Measurements from ENCODE around the gene EPS15.
"Not testable (repeated sequence)": the region's sequence is repeated elsewhere in the genome, so short reads cannot be mapped to it uniquely, and the experiment has no call there.

The EPS15 gene

DNA sequence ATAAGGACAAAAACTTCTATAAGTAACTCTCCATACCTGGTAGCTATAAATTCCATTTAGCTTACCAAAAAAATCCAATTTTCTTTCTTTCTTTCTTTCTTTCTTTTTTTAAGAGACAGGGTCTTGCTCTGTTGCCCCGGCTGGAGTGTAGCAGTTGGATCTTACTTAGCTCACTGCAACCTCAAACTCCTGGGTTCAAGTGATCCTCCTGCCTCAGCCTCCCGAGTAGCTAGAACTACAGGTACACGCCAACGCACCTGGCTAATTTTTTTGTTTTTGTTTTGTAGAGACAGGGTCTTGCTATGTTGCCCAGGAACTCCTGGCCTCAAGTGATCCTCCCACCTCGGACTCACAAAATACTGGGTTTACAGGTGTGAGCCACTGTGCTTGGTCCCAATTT, 75.5 kb downstream of the EPS15 start:
- Histone ChIP-seq H3K27me3 (ENCODE audit: insufficient read depth, low read length) (no peaks in the 10 kb centered on the region), H2AFZ (ENCODE audit: low read length, unreplicated experiment) (no peak overlapping the region), H3K4me1 (ENCODE audit: control insufficient read depth, insufficient read depth, low read length, unreplicated experiment) (peaks cover 3% of the 10 kb centered on the region), H3K4me3 (ENCODE audit: low read depth, low read length) (no peak overlapping the region), H3K79me2 (ENCODE audit: control insufficient read depth, insufficient read depth, low read length, unreplicated experiment) (no peaks in the 10 kb centered on the region), H3K27ac (ENCODE audit: low read depth, low read length) (no peak overlapping the region), H3K36me3 (ENCODE audit: insufficient read depth, low read length) (peaks cover 23% of the 10 kb centered on the region)

DNA sequence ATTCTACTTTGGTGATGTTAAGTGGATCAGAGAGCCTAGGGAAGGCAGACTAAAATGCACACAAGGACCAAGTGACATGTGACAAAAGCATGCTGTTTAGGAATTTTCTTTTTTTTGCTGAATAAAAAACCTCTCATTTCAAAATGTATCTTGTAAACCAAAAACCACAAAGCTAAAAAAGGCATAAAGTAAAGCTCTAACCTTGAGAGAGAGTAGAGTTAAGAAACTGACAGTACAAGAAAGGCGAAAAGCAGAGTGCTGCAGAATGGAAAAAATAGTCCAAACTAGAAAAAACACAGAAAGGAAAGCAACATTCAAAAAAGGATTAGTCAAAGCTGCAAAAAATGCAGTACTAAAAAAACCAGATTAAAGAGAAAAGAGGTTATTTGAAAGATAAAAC, 76.5 kb downstream of the EPS15 start:
- no peaks in the 10 kb centered on the region for H3K27me3 ChIP-seq (ENCODE audit: insufficient read depth, low read length)
- no peak overlapping the region for H3K27ac ChIP-seq (ENCODE audit: low read depth, low read length)
- H2AFZ ChIP-seq (ENCODE audit: low read length, unreplicated experiment): no peak overlapping the region
- peaks cover 19% of the 10 kb centered on the region for H3K36me3 ChIP-seq (ENCODE audit: insufficient read depth, low read length)
- no peaks in the 10 kb centered on the region for H3K79me2 ChIP-seq (ENCODE audit: control insufficient read depth, insufficient read depth, low read length, unreplicated experiment)
- no peak overlapping the region for H3K4me3 ChIP-seq (ENCODE audit: low read depth, low read length)
- H3K4me1 ChIP-seq (ENCODE audit: control insufficient read depth, insufficient read depth, low read length, unreplicated experiment): peaks cover 3% of the 10 kb centered on the region

DNA sequence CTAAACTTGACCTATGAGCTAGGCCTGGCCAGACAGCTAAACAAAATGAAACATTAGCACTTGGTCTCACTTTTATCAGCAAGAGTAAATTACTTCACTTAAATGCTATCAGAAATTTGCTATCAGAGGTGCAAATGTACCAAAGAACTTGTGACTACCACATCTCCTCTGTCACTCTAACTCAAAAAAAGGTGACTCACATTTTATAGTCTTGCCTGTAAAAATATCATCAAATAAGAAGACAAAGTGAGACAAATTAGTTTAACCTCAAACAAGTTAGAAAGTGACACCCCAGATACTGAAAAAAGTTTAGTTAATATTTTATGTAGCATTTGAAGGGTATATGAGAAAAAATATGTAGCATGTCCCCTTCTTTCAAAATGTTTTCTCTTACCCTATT, 76.9 kb downstream of the EPS15 start:
- Histone ChIP-seq H3K27ac (ENCODE audit: low read depth, low read length) (no peak overlapping the region), H3K4me1 (ENCODE audit: control insufficient read depth, insufficient read depth, low read length, unreplicated experiment) (peaks cover 3% of the 10 kb centered on the region)

DNA sequence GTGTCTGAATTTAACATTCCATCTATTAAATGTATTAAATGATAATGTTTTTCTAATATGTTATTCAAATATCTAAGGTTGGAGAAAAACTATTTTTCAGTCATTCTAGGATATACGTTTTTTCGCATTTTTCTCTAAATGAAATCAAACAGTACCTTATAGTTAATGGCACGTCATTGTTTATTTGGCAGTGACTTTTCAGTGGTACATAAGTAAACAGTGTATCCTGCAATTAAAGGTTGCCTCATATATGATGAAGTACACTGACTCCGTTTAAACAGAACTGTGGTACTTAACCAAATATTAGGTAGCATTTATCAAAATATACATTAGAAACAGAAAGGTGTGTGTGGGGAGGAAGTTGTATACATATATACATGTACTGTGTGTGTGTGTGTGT, 79.2 kb downstream of the EPS15 start:
- no peak overlapping the region for H3K27ac ChIP-seq (ENCODE audit: low read depth, low read length)
- H3K27me3 ChIP-seq (ENCODE audit: insufficient read depth, low read length): no peaks in the 10 kb centered on the region
- H3K36me3 ChIP-seq (ENCODE audit: insufficient read depth, low read length): peaks cover 11% of the 10 kb centered on the region; the same call in 1 of the 2 replicates
- H2AFZ ChIP-seq (ENCODE audit: low read length, unreplicated experiment): no peak overlapping the region
- H3K79me2 ChIP-seq (ENCODE audit: control insufficient read depth, insufficient read depth, low read length, unreplicated experiment): no peaks in the 10 kb centered on the region
- peaks cover 3% of the 10 kb centered on the region for H3K4me1 ChIP-seq (ENCODE audit: control insufficient read depth, insufficient read depth, low read length, unreplicated experiment)
- H3K4me3 ChIP-seq (ENCODE audit: low read depth, low read length): no peak overlapping the region

More for the DNA sequence above, 76.9 kb downstream of the EPS15 start:
- Histone ChIP-seq H3K79me2 (ENCODE audit: control insufficient read depth, insufficient read depth, low read length, unreplicated experiment) (no peaks in the 10 kb centered on the region), H2AFZ (ENCODE audit: low read length, unreplicated experiment) (no peak overlapping the region), H3K36me3 (ENCODE audit: insufficient read depth, low read length) (peaks cover 17% of the 10 kb centered on the region), H3K27me3 (ENCODE audit: insufficient read depth, low read length) (no peaks in the 10 kb centered on the region), H3K4me3 (ENCODE audit: low read depth, low read length) (no peak overlapping the region)

DNA sequence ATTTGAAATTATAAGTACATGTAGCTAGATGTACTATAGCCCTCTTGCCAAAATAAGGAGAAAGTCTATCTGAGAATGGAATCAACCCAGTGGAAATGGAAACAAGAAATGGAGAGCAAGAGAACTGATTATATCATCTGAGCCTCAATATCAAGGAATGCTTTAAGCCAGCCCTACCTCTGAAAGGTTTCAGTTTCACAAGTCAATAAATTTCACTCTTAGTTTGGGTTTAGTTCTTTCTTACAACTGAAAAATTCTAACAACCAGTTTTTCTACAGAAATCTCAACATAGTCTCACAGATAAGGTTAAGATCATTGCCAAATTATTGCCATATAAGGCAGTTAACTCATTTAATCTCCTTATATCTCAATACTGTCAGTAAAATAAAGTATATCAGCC, 80.0 kb downstream of the EPS15 start:
- H3K27me3 ChIP-seq (ENCODE audit: insufficient read depth, low read length): no peaks in the 10 kb centered on the region
- H3K4me3 ChIP-seq (ENCODE audit: low read depth, low read length): no peak overlapping the region
- peaks cover 13% of the 10 kb centered on the region for H3K36me3 ChIP-seq (ENCODE audit: insufficient read depth, low read length)
- H2AFZ ChIP-seq (ENCODE audit: low read length, unreplicated experiment): no peak overlapping the region
- no peaks in the 10 kb centered on the region for H3K79me2 ChIP-seq (ENCODE audit: control insufficient read depth, insufficient read depth, low read length, unreplicated experiment)
- H3K27ac ChIP-seq (ENCODE audit: low read depth, low read length): no peak overlapping the region
- peaks cover 5% of the 10 kb centered on the region for H3K4me1 ChIP-seq (ENCODE audit: control insufficient read depth, insufficient read depth, low read length, unreplicated experiment)

DNA sequence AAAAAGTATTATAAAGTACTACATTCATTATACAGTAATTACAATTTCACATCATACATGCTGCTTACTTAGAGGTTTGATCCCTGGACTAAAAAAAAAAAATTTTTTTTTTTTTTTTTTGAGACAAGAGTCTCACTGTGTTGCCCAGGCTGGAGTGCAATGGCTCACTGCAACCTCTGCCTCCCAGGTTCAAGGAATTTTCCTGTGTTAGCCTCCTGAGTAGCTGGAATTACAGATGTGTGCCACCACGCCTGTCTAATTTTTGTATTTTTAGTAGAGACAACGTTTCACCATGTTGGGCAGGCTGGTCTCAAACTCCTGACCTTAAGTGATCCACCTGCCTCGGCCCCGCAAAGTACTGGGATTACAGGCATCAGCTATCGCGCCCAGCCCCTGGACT, 81.7 kb downstream of the EPS15 start:
- H3K27me3 ChIP-seq (ENCODE audit: insufficient read depth, low read length); H3K4me3 ChIP-seq (ENCODE audit: low read depth, low read length); H3K27ac ChIP-seq (ENCODE audit: low read depth, low read length); H3K79me2 ChIP-seq (ENCODE audit: control insufficient read depth, insufficient read depth, low read length, unreplicated experiment); H2AFZ ChIP-seq (ENCODE audit: low read length, unreplicated experiment): not testable (repeated sequence)
- H3K4me1 ChIP-seq (ENCODE audit: control insufficient read depth, insufficient read depth, low read length, unreplicated experiment): peaks cover 13% of the 10 kb centered on the region
- peaks cover 17% of the 10 kb centered on the region for H3K36me3 ChIP-seq (ENCODE audit: insufficient read depth, low read length)

DNA sequence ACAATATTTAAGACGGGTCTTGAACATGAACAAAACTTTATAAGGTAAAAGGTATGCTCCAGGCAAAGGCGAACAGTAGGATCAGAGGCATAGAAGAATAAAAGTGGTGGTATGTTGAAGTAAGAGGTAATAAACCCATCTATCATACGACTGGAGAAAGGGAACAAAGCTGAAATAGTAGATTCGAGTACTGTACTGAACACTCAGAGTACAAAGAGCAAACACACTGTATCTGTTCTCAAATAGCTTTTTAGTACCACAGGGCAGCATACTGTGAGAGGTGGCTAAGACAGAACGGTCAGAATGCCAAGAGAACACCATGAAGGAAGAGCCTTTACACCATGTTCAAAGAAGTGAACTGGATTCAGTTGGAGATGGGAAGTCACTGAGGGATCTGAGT, 83.2 kb downstream of the EPS15 start:
- Histone ChIP-seq H3K27ac (ENCODE audit: low read depth, low read length) (no peak overlapping the region), H3K4me3 (ENCODE audit: low read depth, low read length) (no peak overlapping the region), H3K79me2 (ENCODE audit: control insufficient read depth, insufficient read depth, low read length, unreplicated experiment) (no peaks in the 10 kb centered on the region), H3K4me1 (ENCODE audit: control insufficient read depth, insufficient read depth, low read length, unreplicated experiment) (peaks cover 13% of the 10 kb centered on the region), H3K27me3 (ENCODE audit: insufficient read depth, low read length) (no peaks in the 10 kb centered on the region), H3K36me3 (ENCODE audit: insufficient read depth, low read length) (peaks cover 17% of the 10 kb centered on the region), H2AFZ (ENCODE audit: low read length, unreplicated experiment) (no peak overlapping the region)

DNA sequence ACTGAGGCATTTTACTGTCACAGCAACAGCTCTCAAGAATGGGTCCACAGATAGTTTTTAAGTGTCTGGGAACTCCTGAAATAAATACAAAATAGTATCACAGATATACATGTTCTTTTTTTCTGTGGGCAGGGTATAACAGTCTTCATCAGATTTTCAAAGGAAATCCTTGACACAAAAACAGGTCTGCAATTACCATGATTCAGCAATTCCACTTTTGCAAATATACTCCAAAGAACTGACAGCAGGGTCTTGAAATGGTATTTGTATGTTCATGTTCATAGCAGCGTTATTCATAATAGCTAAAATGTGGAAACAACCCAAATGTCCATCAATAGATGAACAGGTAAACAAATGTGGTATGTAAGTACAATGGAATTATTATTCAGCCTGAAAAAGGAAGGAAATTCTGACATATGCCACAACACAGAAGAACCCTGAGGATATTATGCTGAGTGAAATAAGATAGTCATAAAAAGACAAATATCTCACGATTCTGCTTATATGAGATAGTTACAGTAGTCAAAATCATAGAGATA, 85.0 kb downstream of the EPS15 start:
- no peak overlapping the region for H2AFZ ChIP-seq (ENCODE audit: low read length, unreplicated experiment)

DNA sequence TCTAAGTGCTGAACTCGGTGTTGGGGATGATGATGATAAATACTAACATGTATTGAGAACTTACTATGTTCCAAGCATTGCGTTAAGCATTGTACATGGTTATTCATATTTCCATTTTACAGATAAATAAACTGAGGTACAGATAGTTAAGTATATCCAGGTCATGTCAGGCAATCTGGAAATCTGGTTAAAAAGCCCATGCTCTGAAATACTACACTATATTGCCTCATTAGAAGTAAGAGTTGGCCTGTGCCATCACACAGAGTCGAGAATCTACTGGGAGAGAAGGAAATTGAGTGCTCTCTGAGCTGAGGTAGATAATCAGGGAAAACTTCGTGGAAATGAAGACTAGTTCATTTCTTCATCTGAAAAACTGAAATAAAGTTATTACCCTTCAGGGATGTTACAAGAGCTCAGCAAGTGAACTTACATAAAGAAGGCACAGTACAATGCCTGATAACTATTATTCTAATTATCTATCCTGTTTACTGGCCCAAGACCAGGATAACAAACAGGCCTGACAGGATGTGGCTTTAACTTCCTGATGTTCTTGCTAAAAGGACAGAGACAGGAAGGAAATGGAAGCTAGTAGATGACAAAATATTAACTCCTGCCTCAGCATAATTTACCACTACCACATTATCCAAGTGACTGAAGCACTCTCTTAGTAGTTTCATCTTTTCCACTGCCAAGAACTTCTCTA, 85.6 kb downstream of the EPS15 start:
- H3K4me3 ChIP-seq (ENCODE audit: low read depth, low read length): no peak overlapping the region
- no peaks in the 10 kb centered on the region for H3K27me3 ChIP-seq (ENCODE audit: insufficient read depth, low read length)

More for the DNA sequence above, 85.0 kb downstream of the EPS15 start:
- H3K27ac ChIP-seq (ENCODE audit: low read depth, low read length): peak overlapping the region; percentile 33
- no peak overlapping the region for H3K4me3 ChIP-seq (ENCODE audit: low read depth, low read length)
- H3K27me3 ChIP-seq (ENCODE audit: insufficient read depth, low read length): no peaks in the 10 kb centered on the region
- H3K79me2 ChIP-seq (ENCODE audit: control insufficient read depth, insufficient read depth, low read length, unreplicated experiment): no peaks in the 10 kb centered on the region
- H3K4me1 ChIP-seq (ENCODE audit: control insufficient read depth, insufficient read depth, low read length, unreplicated experiment): peaks cover 13% of the 10 kb centered on the region
- peaks cover 12% of the 10 kb centered on the region for H3K36me3 ChIP-seq (ENCODE audit: insufficient read depth, low read length)

DNA sequence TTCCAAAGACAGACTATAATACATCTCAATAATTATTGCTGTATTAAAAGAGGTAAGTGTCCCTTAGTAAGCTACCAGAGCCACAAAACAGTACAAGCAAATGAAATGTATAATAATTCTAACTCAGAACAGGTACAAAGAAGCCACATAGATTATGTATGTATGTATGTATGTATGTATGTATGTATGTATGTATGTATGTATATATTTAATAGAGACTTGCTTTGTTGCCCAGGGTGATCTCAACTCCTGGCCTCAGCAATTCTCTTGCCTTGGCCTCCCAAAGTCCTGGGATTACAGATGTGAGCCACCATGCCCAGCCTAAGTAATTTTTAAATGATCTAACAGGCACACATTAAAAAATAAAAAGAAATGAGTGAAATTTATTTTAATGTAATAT, 86.9 kb downstream of the EPS15 start:
- Histone ChIP-seq H3K27ac (ENCODE audit: low read depth, low read length) (no peak overlapping the region), H3K79me2 (ENCODE audit: control insufficient read depth, insufficient read depth, low read length, unreplicated experiment) (no peaks in the 10 kb centered on the region), H3K4me1 (ENCODE audit: control insufficient read depth, insufficient read depth, low read length, unreplicated experiment) (peaks cover 13% of the 10 kb centered on the region), H3K27me3 (ENCODE audit: insufficient read depth, low read length) (no peaks in the 10 kb centered on the region), H3K4me3 (ENCODE audit: low read depth, low read length) (no peak overlapping the region), H2AFZ (ENCODE audit: low read length, unreplicated experiment) (no peak overlapping the region), H3K36me3 (ENCODE audit: insufficient read depth, low read length) (peaks cover 17% of the 10 kb centered on the region; the same call in 1 of the 2 replicates)

More for the DNA sequence above, 85.6 kb downstream of the EPS15 start:
- H3K4me1 ChIP-seq (ENCODE audit: control insufficient read depth, insufficient read depth, low read length, unreplicated experiment): peaks cover 13% of the 10 kb centered on the region
- H3K27ac ChIP-seq (ENCODE audit: low read depth, low read length): peak overlapping the region; percentile 33
- H3K36me3 ChIP-seq (ENCODE audit: insufficient read depth, low read length): peaks cover 11% of the 10 kb centered on the region; the same call in 1 of the 2 replicates
- H2AFZ ChIP-seq (ENCODE audit: low read length, unreplicated experiment): no peak overlapping the region
- no peaks in the 10 kb centered on the region for H3K79me2 ChIP-seq (ENCODE audit: control insufficient read depth, insufficient read depth, low read length, unreplicated experiment)

DNA sequence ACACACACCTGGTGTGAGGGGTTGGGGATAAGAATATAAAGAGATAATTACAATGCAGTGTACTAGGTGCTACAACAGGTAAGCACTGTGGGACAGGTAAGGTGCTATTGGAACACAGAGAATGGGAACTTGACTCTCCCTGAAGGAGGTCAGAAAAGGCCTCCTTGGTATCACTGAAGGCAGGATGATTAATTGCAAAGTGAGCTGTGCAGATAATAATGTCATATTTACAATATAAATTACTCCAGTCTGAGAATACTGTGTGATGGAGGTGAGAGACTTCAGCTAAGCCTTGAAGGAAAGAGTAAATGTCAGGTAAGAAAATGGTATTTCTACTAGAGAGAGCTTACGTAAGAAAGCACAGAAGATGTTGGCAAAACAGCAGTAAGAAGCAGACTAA, 91.6 kb downstream of the EPS15 start:
- Histone ChIP-seq H3K4me1 (ENCODE audit: control insufficient read depth, insufficient read depth, low read length, unreplicated experiment) (peaks cover 5% of the 10 kb centered on the region), H2AFZ (ENCODE audit: low read length, unreplicated experiment) (no peak overlapping the region), H3K36me3 (ENCODE audit: insufficient read depth, low read length) (peaks cover 6% of the 10 kb centered on the region; the same call in 1 of the 2 replicates), H3K27ac (ENCODE audit: low read depth, low read length) (no peak overlapping the region), H3K79me2 (ENCODE audit: control insufficient read depth, insufficient read depth, low read length, unreplicated experiment) (no peaks in the 10 kb centered on the region), H3K4me3 (ENCODE audit: low read depth, low read length) (no peak overlapping the region), H3K27me3 (ENCODE audit: insufficient read depth, low read length) (no peaks in the 10 kb centered on the region)
